ENCODE measurements around the gene CEP170B.

Gene CEP170B

GRCh38 chr14:104843006-104843405 lies 22.1 kb upstream of the CEP170B start:
- DNase-seq: no peak
- Histone ChIP-seq H3K27ac (no peak overlapping the region), H3K4me3 (ENCODE audit: low read depth, low read length) (no peak overlapping the region), H3K36me3 (no peaks in the 10 kb centered on the region), H3K9me3 (ENCODE audit: severe bottlenecking) (no peaks in the 10 kb centered on the region), H3K27me3 (ENCODE audit: insufficient read depth, low read depth, severe bottlenecking) (no peaks in the 10 kb centered on the region)
- no peak for TF ChIP-seq CTCF (IDR thresholded peaks at IDR 0.05; ENCODE audit: low read depth, low read length)

- DNase-seq: no peak
- TF ChIP-seq CTCF (IDR thresholded peaks at IDR 0.05; ENCODE audit: low read depth, low read length): no peak
- H3K4me3 ChIP-seq (ENCODE audit: low read depth, low read length): no peak overlapping the region
- H3K27me3 ChIP-seq (ENCODE audit: insufficient read depth, low read depth, severe bottlenecking): no peaks in the 10 kb centered on the region
- no peak overlapping the region for H3K27ac ChIP-seq
- H3K9me3 ChIP-seq (ENCODE audit: severe bottlenecking): no peaks in the 10 kb centered on the region
- H3K36me3 ChIP-seq: no peaks in the 10 kb centered on the region
Measured at GRCh38 chr14:104843442-104844305, 21.4 kb upstream of the CEP170B start.

GRCh38 chr14:104844306-104845032 lies 20.6 kb upstream of the CEP170B start:
- DNase-seq: no peak
- Histone ChIP-seq H3K27ac (no peak overlapping the region), H3K36me3 (no peaks in the 10 kb centered on the region), H3K4me3 (ENCODE audit: low read depth, low read length) (no peak overlapping the region), H3K9me3 (ENCODE audit: severe bottlenecking) (no peaks in the 10 kb centered on the region), H3K27me3 (ENCODE audit: insufficient read depth, low read depth, severe bottlenecking) (no peaks in the 10 kb centered on the region)
- TF ChIP-seq CTCF (IDR thresholded peaks at IDR 0.05; ENCODE audit: low read depth, low read length): no peak

- Histone ChIP-seq H3K27me3 (ENCODE audit: insufficient read depth, low read depth, severe bottlenecking) (no peaks in the 10 kb centered on the region), H3K9me3 (ENCODE audit: severe bottlenecking) (no peaks in the 10 kb centered on the region)
Measured at GRCh38 chr14:104845033-104845666, 19.9 kb upstream of the CEP170B start.

More at GRCh38 chr14:104845033-104845666, 19.9 kb upstream of the CEP170B start:
- no peak overlapping the region for H3K4me3 ChIP-seq (ENCODE audit: low read depth, low read length)
- no peak overlapping the region for H3K27ac ChIP-seq
- H3K36me3 ChIP-seq: no peaks in the 10 kb centered on the region
- no peak for DNase-seq
- TF ChIP-seq CTCF (IDR thresholded peaks at IDR 0.05; ENCODE audit: low read depth, low read length): no peak

All from WERI-Rb-1 (cell line).